Activated effector memory CD4-positive, alpha-beta T cell treated with anti-CD3 and anti-CD28 coated beads, Interleukin-2, amount 50 U/mL, for 16 hours (primary cell): Measurements from ENCODE around the gene DDR2.
"Not testable (repeated sequence)": the region's sequence is repeated elsewhere in the genome, so short reads cannot be mapped to it uniquely, and the experiment has no call there.

ENCODE experiments used
- DNase-seq: peaks from one replicate; pipeline ENCODE4 v3.0.0-alpha.2; 2020

DDR2 gene

DNA sequence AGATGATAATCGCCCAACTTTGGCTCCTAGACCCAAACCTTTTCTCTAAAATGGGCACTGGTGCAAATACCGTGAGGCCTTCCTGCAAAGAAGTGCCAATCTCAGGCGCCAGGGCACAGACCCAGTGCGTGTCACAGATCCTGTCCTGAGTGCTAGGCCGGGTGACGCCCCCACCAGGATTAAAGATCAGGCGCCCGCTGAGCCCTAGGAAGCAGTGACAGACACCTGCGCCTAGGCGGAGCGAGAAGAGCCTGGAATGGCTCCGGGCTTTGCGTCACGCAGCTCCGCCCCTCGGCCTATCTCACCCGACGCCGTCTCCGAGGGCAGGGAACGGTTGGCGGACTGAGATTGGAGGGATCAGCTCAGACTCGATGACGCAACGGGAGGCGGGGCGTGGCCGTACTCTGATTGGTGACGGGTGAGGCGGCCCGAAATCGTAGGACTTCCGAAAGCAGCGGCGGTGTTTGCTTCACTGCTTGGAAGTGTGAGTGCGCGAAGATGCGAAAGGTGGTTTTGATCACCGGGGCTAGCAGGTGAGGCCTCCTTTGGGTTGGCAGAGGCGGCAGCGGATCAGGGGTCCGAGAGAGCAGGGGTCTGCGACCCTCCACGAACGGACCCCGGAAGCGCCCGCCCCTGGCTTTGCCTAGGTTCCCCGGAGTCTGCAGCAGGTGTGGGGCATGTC lies 158.2 kb downstream of the DDR2 start, which contains the start of gene HSD17B7:
Gene HSD17B7 (plus strand): TSS at position 400 of the 682 bp plus-strand sequence. CDS start 99 bp downstream, at position 499.
- DNase-seq, result peak; percentile 92

DNA sequence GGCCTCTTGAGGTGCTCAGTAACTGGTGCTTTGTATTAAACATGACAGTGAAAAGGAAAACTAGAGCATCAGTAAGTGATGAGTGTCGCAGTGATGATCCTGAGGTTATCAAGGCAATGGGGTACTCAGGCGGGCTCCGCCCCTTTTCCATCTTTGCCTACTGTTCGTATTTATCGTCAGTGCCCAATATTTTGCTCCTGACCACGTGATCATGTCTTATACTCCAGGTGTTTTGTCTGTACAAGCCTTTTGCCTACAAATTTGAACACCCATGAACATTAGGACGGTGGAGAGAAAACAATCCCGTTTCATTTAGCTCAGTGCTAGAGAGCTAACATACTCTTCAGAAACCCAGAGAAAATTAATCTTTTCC lies 158.7 kb downstream of the DDR2 start:
- DNase-seq, result not testable (repeated sequence)

DNA sequence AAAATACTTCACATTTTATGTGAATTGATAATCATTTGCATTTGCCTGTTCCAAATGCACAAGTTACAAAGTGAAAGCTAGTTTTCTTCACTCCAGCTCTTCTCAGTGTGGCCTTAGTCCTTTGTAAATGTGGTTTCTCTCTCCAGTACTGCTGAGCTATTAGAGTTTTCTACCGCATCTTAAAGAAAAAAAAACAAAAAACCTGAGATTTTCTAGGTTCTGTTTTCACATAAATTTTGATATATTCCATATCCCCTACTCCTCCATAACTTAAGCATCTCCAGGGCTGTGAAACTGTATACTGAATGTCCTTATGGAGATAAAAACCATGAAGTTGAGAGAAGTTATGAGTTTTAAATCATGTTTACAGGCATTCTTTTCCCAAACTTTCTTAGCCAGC lies 162.0 kb downstream of the DDR2 start:
- not testable (repeated sequence) for DNase-seq

DNA sequence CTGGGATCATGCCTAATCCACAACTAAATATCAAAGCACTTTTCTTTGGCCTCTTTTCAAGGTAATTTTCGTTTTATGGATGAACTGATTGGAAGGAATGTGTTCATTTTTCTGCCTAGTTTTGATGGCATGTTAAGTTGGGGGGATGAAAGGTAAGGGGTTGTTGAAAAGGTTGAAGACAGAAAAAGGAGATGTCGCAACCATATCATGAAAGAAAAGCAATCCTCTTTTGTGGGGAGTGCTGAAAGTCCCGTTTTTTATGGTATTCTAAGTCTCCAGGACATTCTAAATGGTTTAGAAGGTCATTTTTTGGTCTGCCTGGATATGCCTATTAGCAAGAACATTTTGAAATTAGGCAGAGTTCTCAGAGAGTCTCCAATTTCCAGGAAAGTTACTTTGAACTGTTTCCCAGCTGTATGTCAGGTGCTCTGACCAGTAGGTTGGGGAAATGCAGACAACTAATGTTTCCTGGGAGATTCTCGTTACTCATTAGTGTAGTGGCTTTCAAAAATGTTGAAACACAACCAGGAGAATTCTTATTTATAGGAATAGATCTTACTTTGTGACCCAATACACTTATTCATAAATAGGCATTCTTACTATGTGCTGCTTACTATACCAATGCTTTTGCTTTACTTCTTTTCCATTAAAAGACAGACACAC lies 164.5 kb downstream of the DDR2 start:
- not testable (repeated sequence) for DNase-seq

DNA sequence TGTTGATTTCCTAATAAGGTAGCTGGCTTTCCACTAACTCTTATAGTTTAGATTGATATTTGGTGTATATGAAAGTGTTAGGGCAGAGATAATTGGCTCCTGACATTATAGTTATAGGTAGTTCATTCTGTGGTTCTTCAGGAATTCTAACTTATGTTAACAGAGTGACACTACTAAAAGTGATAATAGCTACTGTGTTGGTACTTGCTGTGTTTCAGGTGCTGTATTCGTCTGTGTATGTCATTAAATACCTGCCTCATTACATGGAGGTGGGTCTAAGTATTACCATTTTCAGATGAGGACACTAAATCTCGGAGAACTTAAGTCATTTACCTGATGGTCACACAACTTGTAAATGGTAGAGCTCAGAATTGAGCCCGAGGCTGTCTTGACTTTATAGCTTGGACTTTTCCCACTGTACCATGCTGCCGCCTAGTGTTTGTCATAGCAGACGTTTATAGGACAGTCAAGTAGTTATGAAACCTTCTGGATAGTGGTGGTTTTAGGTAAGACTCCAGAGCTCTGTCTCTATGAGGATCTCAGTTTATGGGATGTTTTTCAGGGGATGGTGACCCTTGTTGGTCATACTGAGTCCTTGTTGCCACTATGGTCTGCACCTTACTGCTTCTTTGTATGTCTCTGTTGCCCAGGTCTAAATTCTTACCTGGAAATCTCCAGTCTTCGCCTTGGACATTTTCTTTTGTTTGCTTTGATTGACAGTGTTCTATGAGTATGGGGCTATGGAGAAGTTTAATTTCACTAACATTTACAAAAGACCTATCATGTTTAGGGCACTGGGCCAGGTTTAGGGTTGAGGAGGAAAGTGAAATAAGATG lies 167.9 kb downstream of the DDR2 start:
- not testable (repeated sequence) for DNase-seq

DNA sequence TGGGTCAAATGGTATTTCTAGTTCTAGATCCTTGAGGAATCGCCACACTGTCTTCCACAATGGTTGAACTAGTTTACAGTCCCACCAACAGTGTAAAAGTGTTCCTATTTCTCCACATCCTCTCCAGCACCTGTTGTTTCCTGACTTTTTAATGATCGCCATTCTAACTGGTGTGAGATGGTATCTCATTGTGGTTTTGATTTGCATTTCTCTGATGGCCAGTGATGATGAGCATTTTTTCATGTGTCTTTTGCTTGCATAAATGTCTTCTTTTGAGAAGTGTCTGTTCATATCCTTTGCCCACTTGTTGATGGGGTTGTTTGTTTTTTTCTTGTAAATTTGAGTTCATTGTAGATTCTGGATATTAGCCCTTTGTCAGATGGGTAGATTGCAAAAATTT lies 175.2 kb downstream of the DDR2 start:
- DNase-seq, result not testable (repeated sequence)

DNA sequence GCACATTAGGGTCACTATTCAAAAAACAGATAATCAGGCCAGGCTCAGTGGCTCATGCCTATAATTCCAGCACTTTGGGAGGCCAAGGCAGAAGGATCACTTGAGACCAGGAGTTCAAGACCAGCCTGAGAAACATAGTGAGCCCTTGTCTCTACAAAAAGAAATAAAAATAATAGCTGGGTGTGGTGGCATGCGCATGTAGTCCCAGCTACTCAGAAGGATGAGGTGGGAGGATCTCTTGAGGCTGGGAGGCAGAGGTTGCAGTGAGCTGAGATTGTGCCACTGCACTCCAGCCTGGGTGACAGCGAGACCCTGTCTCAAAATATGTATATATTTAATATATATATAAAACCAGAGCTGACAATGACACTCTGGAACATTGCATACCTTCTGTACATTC lies 180.1 kb downstream of the DDR2 start:
- not testable (repeated sequence) for DNase-seq

DNA sequence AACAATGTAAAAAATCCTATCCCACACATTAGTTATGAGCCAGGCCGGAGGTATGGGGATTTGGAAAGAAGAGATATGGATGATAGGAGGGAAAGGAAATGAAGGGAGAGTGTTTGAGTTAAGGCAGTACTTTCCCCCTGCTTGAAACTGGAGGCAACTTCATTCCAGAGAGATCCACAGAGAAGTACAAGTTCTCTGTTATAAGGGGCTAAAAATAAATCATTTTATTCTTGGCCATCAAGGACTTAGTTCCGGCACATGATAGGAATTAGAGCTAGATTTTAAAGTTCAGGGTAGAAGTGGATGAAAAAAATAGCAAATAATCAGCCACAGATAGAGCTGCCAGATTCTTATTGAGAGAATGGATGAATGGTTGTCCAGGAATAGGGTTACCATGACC lies 185.9 kb downstream of the DDR2 start:
- DNase-seq, result not testable (repeated sequence)

DNA sequence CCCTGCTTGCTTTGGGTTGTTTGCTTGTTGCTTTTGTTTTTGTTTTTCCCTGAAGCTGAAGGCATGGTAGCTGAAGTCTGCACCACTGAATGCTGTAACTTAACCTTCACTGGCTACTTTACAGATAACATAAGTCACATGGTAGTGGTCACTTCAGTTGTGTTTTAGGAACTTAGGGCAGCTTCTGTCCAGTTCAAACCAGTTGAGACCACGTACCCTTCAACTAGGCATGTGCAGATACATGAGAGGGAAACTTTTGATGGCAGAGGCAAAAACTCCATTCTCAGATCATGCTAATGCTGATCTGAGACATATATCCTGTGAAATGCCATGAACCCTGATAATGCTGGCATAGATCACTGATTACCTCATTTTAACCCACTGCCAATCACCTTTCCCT lies 186.4 kb downstream of the DDR2 start:
- DNase-seq, result not testable (repeated sequence)

DNA sequence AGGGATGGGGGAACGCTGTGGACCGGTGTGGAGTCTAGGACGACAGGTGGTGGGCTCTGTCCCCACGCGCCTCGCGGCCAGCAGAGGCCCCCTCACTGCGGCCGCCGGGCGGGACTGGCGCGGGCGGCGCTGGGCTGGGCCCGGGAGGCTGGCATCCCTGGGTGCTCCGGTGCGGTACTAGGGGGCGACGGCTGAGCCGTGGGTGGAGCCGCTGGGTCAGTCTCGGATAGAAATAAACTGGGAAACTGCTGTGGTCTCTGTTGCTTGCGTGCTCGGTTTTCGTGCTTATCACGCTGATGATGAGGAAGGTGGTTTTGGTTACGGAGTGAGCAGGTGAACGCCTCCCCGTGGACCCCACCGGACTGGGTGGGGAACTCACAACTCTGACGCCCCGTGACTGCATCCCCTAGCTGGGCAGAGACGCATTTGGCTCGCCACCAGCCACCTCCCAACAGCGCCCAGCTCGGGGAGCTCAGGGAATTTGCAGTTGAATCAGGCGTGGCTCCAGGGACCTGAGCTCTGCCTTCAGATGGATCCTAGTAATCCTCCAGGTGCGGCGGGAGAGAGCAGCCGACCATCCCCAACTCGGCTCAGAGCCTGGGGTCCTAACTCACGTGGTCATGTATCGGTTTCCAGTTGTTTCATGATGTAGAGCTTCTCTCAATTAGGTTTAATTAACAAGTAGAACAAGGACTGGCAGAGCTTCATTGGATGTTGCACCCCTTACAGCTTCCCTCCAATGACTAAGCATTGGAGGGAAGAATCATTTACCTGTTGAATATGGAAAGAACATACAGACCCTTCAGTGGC lies 190.3 kb downstream of the DDR2 start:
- DNase-seq, result peak; percentile 63

DNA sequence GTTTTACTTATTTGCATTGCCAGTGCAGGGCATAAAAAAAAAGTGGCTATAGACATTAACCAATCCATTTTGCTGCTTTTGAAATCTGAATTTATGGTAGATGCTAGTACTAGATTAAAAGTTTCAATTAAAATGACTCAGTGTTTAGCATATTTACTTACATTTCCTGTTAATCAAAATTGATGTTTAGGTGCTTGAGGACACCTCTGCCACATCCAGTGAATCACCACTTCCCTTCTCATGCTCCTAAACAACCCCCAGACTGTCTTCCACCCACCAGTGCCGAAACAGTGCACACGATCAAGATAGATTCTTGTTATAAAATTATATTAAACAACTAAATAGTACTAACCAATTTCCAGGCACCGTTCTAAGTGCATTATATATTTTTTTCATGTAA lies 191.0 kb downstream of the DDR2 start:
- DNase-seq, result no peak

DNA sequence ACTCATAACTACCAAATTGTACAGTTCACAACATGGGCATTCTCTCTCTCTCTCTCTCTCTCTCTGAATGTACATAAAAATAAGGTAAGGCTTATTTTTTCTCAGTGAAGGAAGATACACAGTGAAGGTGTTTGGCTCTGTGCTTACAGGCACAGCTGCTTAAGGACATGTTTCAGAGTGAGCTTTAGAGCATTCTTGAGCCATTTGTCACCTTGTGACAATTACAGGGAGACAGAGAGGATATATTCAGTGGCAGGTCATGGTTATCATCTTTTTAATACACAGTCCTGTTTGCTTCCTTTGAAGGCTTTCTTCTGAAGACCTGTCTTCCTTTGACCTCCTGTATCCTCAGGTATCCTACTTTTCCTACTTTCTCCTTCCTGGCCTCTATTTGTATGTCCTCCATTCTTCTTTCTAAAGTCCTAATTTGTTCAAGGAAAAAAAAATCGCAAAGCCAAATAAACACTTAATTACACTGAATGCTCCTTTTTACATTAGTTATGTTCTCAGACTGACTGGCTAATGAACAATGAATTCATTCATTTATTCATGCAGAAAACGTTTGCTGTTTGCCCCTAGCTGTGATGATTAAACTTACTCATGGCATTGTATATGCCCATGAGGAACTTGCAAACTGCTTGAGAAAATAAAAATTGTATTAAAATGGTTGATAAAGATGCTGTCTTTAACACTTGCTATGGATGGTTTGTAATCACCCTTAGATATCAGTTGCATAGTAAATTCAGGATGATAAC lies 191.7 kb downstream of the DDR2 start:
- no peak for DNase-seq

DNA sequence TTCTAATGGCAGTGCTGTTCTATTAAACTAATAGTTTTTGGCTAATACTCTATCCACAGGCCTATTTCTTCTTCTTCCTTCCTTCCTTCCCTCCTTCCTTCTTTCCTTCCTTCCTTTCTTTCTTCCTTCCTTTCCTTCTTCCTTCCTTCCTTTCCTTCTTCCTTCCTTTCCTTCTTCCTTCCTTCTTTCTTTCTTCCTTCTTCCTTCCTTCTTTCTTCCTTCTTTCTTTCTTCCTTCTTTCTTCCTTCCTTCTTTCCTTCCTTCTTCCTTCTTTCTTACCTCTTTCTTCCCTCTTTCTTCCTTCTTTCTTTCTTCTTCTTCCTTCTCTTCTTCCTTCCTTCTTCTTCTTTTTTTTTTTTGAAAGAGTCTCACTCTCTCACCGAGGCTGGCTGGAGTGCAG lies 197.0 kb downstream of the DDR2 start:
- no peak for DNase-seq

DNA sequence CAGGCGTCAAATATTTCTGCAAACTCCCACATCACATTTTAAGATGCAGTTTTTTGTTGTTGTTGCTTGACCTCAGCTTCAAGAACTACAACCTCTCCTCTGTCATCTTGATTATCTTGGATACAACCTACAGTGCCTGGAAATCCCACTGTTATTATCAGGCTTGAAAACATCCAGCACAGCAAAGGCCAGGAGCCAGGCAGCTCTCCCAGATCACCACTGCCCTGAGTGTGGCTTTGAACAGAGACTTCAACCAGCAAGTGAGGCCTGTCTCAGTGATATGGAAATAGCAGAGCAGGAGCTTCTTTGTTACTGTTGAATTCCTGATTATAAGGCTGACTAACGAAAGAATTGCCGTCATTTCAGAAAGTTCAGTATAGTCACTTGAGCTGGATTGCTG lies 200.2 kb downstream of the DDR2 start:
- no peak for DNase-seq

DNA sequence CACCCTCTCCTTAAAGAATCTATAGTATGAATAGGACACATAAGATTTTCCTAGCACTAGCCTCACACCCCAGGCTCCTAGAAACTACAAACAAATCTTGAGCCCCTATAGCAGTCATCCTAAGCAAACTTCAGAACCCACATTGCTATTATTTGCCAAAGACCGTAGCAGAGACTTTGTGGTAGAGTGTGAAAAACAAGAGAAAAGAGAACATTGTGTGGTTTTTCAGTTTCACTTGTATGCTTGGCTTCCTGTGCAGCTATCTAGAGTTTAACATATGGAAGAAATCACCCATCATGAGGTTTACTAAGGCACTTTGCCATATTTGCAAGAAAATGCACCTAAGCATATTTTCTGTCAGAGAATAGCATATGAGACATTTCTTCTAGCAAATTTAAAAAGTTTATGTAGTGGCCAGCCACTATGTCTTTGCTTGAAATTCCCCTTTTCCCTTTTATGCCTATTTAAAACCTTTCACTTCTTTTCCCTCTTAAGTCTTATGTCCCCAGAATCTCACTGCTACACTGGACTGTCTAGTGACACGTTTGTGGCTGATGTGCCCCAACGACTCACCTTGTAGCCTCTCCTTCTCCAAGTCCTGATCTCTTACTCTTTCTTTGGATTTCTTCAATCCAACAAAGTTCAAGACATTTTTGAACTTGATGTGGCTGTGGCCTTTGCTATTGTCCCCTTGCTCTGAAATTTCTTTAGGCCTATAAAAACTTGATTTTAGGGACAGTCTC lies 203.1 kb downstream of the DDR2 start:
- no peak for DNase-seq
